ENCODE data around the gene PPP2R5D. TPM values are rescaled to one million over a fixed set of nuclear protein-coding genes. Genes with fewer than 3 reads are reported as not detected.

Gene PPP2R5D
- total and polyA plus RNA-seq, 9 of the 15 experiments (the other 6 are each of a cell fraction or from before 2014, with no cell fraction given): 1.3 to 96.1 (median 38.4) TPM

DNA sequence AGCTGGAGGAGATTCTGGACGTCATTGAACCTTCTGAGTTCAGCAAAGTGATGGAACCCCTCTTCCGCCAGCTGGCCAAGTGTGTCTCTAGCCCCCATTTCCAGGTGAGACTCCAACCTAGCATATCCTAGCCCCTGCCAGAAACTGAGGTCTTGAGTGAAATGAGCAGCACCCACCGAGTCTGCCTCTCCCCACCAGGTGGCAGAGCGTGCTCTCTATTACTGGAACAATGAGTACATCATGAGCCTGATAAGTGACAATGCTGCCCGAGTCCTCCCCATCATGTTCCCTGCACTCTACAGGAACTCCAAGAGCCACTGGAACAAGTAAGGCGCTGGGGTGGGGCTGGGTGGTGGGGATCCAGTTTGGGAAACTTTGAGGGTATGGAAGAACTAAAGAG lies 24.8 kb downstream of the PPP2R5D start:
- no peak overlapping the region for H3K27ac ChIP-seq (ENCODE audit: extremely low read depth, low read depth, low read length)
- BruUV-seq (replicated peaks): no TSS peak
- 59% methylated on average over 6 of the region's 6 CpGs for WGBS (ENCODE audit: insufficient coverage, low coverage, missing lambda C conversion rate)
- peak; percentile 75 for FAIRE-seq
- DNase-seq (ENCODE audit: extremely low read depth in 1 of 4, low spot score in 3 of 4): peak; percentile 40 to 80 (median 54)
- no peak overlapping the region for H3K4me3 ChIP-seq
- ATAC-seq: peak; percentile 24
- intact Hi-C loops (cut with micrococcal nuclease): loop anchor here (1.0 kb wide), 1 partner anchor 134 kb away; no protein-coding TSS in a partner anchor
- H3K36me3 ChIP-seq (ENCODE audit: control insufficient read depth, insufficient read depth, low read length): peaks cover 71% of the 10 kb centered on the region
- H3K9ac ChIP-seq (ENCODE audit: insufficient read depth in 1 of 2, low read depth in 2 of 2, low read length in 2 of 2): no peak overlapping the region; a peak in 1 of 4 replicates
- no peaks in the 10 kb centered on the region; the same call in 1 of the 2 replicates for H4K20me1 ChIP-seq (replicated peaks; ENCODE audit: control insufficient read depth, insufficient read depth, low read length)
- no peaks in the 10 kb centered on the region for H3K9me1 ChIP-seq (ENCODE audit: control insufficient read depth, insufficient read depth, low read length)
- in situ Hi-C loops (cut with MboI): no loop called here
- H2AFZ ChIP-seq (ENCODE audit: low read depth, low read length): no peak overlapping the region
- ChIA-PET POLR2A (interaction anchor here (0.5 to 2.3 kb wide), 5 partner anchors 40 to 1228 kb away, joined by 3 to 5 read pairs (median 3); no protein-coding TSS in a partner anchor), CTCF (ENCODE audit: low intra/inter-chr PET ratio) (interaction anchor here (0.6 to 2.0 kb wide), 3 partner anchors 121 to 263 kb away, joined by 4 to 15 read pairs (median 8); no protein-coding TSS in a partner anchor)
- peaks cover 11 to 14% of the 10 kb centered on the region in 2 experiments; a peak in 3 of 5 replicates for H3K4me1 ChIP-seq (replicated peaks in 1 of 2; ENCODE audit: control insufficient read depth in 2 of 2, insufficient read depth in 2 of 2, low read length in 2 of 2)
- no peaks in the 10 kb centered on the region for H3K9me3 ChIP-seq (replicated peaks; ENCODE audit: control insufficient read depth, insufficient read depth, low read depth, low read length)
- H3K4me2 ChIP-seq (ENCODE audit: insufficient read depth, low read length): no peak overlapping the region
- H3K79me2 ChIP-seq (ENCODE audit: control insufficient read depth, insufficient read depth, low read length): peaks cover 18% of the 10 kb centered on the region
- H3K27me3 ChIP-seq (ENCODE audit: control insufficient read depth in 2 of 2, insufficient read depth in 2 of 2, low read length in 2 of 2): no peaks in the 10 kb centered on the region
- peak; percentile 68 for TF ChIP-seq SOX6 (IDR thresholded peaks at IDR 0.05)
- TF ChIP-seq, protein P1, sequence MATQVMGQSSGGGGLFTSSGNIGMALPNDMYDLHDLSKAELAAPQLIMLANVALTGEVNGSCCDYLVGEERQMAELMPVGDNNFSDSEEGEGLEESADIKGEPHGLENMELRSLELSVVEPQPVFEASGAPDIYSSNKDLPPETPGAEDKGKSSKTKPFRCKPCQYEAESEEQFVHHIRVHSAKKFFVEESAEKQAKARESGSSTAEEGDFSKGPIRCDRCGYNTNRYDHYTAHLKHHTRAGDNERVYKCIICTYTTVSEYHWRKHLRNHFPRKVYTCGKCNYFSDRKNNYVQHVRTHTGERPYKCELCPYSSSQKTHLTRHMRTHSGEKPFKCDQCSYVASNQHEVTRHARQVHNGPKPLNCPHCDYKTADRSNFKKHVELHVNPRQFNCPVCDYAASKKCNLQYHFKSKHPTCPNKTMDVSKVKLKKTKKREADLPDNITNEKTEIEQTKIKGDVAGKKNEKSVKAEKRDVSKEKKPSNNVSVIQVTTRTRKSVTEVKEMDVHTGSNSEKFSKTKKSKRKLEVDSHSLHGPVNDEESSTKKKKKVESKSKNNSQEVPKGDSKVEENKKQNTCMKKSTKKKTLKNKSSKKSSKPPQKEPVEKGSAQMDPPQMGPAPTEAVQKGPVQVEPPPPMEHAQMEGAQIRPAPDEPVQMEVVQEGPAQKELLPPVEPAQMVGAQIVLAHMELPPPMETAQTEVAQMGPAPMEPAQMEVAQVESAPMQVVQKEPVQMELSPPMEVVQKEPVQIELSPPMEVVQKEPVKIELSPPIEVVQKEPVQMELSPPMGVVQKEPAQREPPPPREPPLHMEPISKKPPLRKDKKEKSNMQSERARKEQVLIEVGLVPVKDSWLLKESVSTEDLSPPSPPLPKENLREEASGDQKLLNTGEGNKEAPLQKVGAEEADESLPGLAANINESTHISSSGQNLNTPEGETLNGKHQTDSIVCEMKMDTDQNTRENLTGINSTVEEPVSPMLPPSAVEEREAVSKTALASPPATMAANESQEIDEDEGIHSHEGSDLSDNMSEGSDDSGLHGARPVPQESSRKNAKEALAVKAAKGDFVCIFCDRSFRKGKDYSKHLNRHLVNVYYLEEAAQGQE (IDR thresholded peaks at IDR 0.05; ENCODE audit: borderline replicate concordance): peak; percentile 68
- TF ChIP-seq, protein P1 (CRISPR knock-in tag; IDR thresholded peaks at IDR 0.05; ENCODE audit: low read depth): no peak
- TF ChIP-seq CTCF (IDR thresholded peaks at IDR 0.05 in 2 of 3, conservative IDR thresholded peaks at IDR 0.05 in 1 of 3; ENCODE audit: insufficient read depth in 2 of 3, low read depth in 1 of 3, low read length in 3 of 3): peak; percentile 70 to 80 (median 77)
- 0 out of 2 replicates have a peak, but pooled peaks have one; percentile 27 for TF ChIP-seq ZHX1 (conservative IDR thresholded peaks at IDR 0.05; ENCODE audit: low read length)
- TF ChIP-seq STAG1 (CRISPR knock-in tag; IDR thresholded peaks at IDR 0.05; ENCODE audit: borderline replicate concordance): peak; percentile 30; the same call in 1 of the 2 replicates
- TF ChIP-seq DLX4 (CRISPR knock-in tag; IDR thresholded peaks at IDR 0.05): no peak
- TF ChIP-seq MCM7 (IDR thresholded peaks at IDR 0.05): no peak
- no peak for TF ChIP-seq GABPA (tag; conservative IDR thresholded peaks at IDR 0.05; ENCODE audit: low read depth)

All from K562 (cell line).